Thymus (tissue), 11 donors: ENCODE data around the gene WRAP73. TPM values are rescaled to one million over a fixed set of nuclear protein-coding genes. Genes with fewer than 3 reads are reported as not detected.
A peak's percentile ranks its signal among the peaks of the same experiment; 100 is the strongest.

ENCODE experiments used
- DNase-seq, 9 donors: peaks; one replicate each; pipeline ENCODE4 v3.0.0-alpha.2; 2013; ENCODE audit warnings: low spot score in 9 of 9, low read depth in 6 of 9, missing footprints in 1 of 9
- H3K27ac ChIP-seq, 2 donors: one replicate each; pipeline ENCODE4 v1.5.1; 2013; ENCODE audit warnings: control low read depth in 1 of 2, low read depth in 1 of 2, low read length in 1 of 2, mild to moderate bottlenecking in 1 of 2, moderate library complexity in 1 of 2
- H3K27me3 ChIP-seq, 2 donors: one replicate each; pipeline ENCODE4 v1.5.1; 2013; ENCODE audit warnings: low read length in 1 of 2; ENCODE audit not compliant: control insufficient read depth in 2 of 2, insufficient read depth in 1 of 2
- H3K36me3 ChIP-seq, 2 donors: one replicate each; pipeline ENCODE4 v1.5.1; 2013; ENCODE audit warnings: low read length in 1 of 2, mild to moderate bottlenecking in 1 of 2, moderate library complexity in 1 of 2; ENCODE audit not compliant: control insufficient read depth in 2 of 2, insufficient read depth in 2 of 2
- H3K4me1 ChIP-seq, 2 donors: one replicate each; pipeline ENCODE4 v1.5.1; 2013; ENCODE audit warnings: low read length in 2 of 2; ENCODE audit not compliant: control insufficient read depth in 2 of 2, insufficient read depth in 2 of 2
- H3K4me3 ChIP-seq, 2 donors: one replicate each; pipeline ENCODE4 v1.5.1; 2013; ENCODE audit warnings: low read length in 2 of 2, control low read depth in 1 of 2, mild to moderate bottlenecking in 1 of 2
- H3K9me3 ChIP-seq, 2 donors: one replicate each; pipeline ENCODE4 v1.5.1; 2013; ENCODE audit warnings: low read length in 1 of 2, mild to moderate bottlenecking in 1 of 2; ENCODE audit not compliant: control insufficient read depth in 2 of 2, insufficient read depth in 1 of 2
- WGBS: extraction: QIAGEN DNeasy Blood & Tissue Kit; methylation state at CpG from one replicate; pipeline ENCODE4 v1.1.7; 2013; 5-methylcytosine and 5-hydroxymethylcytosine counted together
- polyA plus RNA-seq: library from polyadenylated mRNA; stranded (reverse); fragments of 200-250 nt; gene quantifications from one replicate; pipeline ENCODE4 v1.2.3, GENCODE V29; 2013
- total RNA-seq: library from RNA; stranded (reverse); fragments of 120-200 nt; gene quantifications from one replicate; pipeline ENCODE4 v1.2.4, GENCODE V29; 2013
- donor health status: healthy.

The WRAP73 gene
- total and polyA plus RNA-seq, 2 donors: 19.7 to 25.9 TPM

DNA sequence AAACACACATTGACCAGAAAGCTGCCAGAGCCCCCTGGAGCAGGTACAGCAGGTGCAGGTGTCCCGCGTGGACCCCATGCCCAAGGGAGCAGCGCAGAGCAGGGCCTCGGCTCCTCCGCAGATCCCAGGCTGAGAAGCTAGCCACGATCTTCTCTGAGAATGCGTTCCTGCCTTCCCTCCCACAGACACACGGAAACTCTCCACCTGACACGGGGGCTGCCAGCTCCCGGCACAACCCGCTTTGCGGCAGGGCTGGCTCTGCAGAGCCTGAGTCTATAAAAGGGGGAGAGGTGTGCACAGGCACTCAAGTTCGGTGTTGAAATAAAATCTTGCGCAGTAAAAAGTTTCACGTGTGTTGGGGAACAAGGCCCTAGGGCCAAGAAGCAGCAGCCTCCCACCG, 48.2 kb downstream of the WRAP73 start:
- H3K27ac ChIP-seq: no peak overlapping the region
- no peak overlapping the region for H3K4me3 ChIP-seq
- 89% methylated on average over 16 of the region's 16 CpGs for WGBS
- peaks cover 17 to 44% of the 10 kb centered on the region in 2 donors for H3K4me1 ChIP-seq
- no peaks in the 10 kb centered on the region for H3K27me3 ChIP-seq
- peaks cover 0 to 10% of the 10 kb centered on the region in 2 donors for H3K9me3 ChIP-seq
- DNase-seq: no peak
- H3K36me3 ChIP-seq: no peaks in the 10 kb centered on the region

DNA sequence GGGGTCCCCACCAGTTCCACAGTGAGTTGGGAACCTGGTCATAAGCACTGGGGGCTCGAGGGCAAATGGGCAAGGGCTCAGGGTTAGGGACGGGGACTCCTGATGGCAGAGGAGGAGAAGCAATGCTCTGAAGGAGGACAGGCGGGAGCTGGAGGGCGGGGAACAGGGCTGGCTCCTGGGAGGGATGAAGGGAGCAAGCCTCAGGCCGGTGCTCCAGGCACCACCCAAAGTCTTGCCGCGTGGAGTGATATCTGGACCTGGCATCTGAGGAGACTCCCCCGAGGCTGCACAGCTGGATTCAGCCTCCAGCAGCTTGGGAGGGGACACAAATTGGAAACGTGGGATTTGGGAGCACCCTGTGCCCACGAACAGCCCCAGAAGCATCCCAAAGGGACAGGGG, 49.5 kb downstream of the WRAP73 start:
- Histone ChIP-seq H3K27me3 (no peaks in the 10 kb centered on the region), H3K4me1 (peaks cover 17 to 44% of the 10 kb centered on the region in 2 donors), H3K4me3 (no peak overlapping the region), H3K27ac (no peak overlapping the region), H3K36me3 (no peaks in the 10 kb centered on the region), H3K9me3 (peaks cover 0 to 10% of the 10 kb centered on the region in 2 donors)
- WGBS: 98% methylated on average over 10 of the region's 10 CpGs
- no peak for DNase-seq

DNA sequence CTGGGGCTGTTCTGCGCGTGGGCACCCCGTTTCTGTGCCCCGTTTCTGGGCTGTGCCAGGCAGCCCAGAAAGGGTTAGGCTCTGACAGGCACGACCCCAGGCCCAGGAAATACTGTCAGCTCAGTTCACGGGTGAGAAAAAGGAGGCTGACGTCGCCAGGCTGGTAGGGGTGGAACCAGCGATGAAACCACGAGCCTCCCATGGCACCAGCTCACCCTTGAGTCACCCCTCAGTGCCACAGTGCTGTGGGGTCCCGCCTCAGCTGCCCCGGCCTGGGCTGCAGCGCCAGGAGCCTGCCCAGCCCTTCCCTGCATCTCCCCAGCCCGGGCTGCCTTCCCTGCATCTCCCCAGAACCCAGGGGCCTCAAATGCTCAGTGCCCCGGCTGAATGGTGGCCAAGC, 50.1 kb downstream of the WRAP73 start:
- WGBS: 67% methylated on average over 15 of the region's 15 CpGs
- Histone ChIP-seq H3K36me3 (no peaks in the 10 kb centered on the region), H3K27ac (no peak overlapping the region), H3K4me3 (no peak overlapping the region), H3K4me1 (peaks cover 17 to 44% of the 10 kb centered on the region in 2 donors), H3K27me3 (no peaks in the 10 kb centered on the region), H3K9me3 (peaks cover 0 to 10% of the 10 kb centered on the region in 2 donors)
- peak in 1 of 9 donors; percentile 38 for DNase-seq

DNA sequence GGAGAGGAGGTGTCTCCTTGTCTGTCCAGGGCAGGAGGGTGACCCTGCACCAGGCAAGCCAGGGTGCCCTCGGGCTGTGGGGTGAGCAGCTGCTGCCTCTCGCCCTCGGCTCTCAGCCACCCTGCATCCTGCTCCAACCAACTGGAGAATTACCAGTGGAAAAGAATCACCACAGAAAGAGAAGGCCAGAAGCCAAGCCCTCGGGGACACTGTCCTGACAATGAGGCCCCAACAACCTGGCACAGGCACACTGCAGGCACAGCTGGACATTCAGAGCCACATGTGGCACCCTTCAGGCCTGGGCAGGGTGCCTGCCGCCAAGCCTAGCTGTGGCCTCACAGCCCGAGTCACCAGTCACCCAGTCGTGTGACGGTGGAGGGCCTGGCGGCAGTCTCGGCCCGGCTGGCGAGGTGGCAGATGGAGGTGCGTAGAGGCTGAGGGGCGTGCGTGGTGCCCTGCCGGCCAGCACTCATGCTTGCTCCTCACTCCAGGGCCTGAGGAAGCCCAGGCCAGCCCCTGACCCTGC, 50.6 kb downstream of the WRAP73 start:
- H3K4me1 ChIP-seq: peaks cover 17 to 44% of the 10 kb centered on the region in 2 donors
- 86% methylated on average over 16 of the region's 16 CpGs for WGBS
- no peak overlapping the region for H3K27ac ChIP-seq
- no peak overlapping the region for H3K4me3 ChIP-seq
- no peak for DNase-seq
- H3K27me3 ChIP-seq: no peaks in the 10 kb centered on the region
- peaks cover 0 to 5% of the 10 kb centered on the region in 2 donors for H3K9me3 ChIP-seq
- H3K36me3 ChIP-seq: no peaks in the 10 kb centered on the region

DNA sequence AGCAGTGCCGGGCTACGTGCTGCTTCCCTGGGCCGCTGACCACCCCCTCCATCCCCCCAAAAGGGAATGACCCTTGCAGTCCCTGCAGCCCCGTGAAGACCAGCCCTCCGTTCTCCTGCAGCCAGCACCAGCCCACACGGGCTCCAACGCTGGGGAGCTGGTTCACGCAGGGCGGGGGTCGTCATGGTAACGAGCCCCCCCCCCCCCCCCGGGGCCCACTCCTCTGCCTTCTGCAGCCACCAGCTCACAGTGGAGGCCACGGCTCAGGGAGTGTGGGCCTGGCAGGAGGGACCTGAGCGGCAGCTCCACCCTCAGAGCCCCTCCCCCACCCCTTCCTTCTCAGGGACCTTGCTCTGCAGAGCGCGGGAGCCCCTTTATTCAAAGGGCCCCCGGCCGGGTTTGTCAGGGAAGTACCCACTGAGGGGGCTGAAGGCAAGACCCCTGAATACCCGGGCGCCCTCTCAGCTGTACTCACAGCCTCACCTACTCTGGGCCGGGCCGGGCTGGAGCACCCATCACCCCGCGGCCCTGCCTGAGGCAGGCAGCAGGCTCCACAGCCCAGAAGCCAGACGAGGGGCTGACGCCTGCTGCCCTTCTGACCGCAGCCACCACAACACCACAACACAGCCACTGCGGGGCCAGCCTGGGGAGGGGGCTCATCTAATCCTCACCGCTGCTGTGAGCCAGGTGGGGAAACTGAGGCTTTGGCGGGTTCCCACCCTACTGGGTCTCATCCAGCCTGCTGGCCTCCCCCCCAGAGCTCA, 51.2 kb downstream of the WRAP73 start:
- Histone ChIP-seq H3K4me3 (peak overlapping the region in 1 of 2 donors; percentile 13), H3K4me1 (peaks cover 17 to 47% of the 10 kb centered on the region in 2 donors), H3K27ac (peak overlapping the region in 1 of 2 donors; percentile 87), H3K27me3 (no peaks in the 10 kb centered on the region), H3K9me3 (peaks cover 0 to 5% of the 10 kb centered on the region in 2 donors), H3K36me3 (no peaks in the 10 kb centered on the region)
- 53% methylated on average over 30 of the region's 30 CpGs for WGBS
- DNase-seq: peak in 3 of 9 donors; percentile 42 to 68 (median 45)

DNA sequence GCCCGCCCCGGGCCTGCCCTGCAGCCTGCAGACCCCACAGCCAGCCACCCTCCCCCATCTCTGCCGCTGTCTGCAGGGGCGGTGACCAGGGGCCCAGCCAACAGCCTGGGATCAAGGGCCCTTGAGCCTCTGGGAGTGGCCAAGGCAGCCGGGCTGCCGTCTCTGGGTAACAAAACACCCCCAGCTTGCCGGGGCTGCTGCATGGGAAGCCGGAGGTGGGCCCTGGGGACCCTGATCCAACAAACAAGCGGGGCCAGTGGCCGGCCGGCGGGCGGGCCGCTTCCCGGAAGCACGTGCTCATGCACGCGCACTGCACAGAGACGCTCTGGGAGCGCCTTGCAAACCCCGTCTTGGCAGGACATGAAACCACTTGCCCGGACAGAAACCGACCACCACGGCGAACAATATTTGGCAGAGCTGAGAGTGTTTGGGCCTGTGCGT, 51.8 kb downstream of the WRAP73 start:
- Histone ChIP-seq H3K27me3 (no peaks in the 10 kb centered on the region), H3K4me1 (peaks cover 17 to 51% of the 10 kb centered on the region in 2 donors), H3K9me3 (peaks cover 0 to 5% of the 10 kb centered on the region in 2 donors), H3K36me3 (no peaks in the 10 kb centered on the region), H3K27ac (peak overlapping the region; percentile 38 to 87), H3K4me3 (peak overlapping the region in 1 of 2 donors; percentile 13)
- 39% methylated on average over 26 of the region's 26 CpGs for WGBS
- DNase-seq: peak in 2 of 9 donors; percentile 37 to 54

DNA sequence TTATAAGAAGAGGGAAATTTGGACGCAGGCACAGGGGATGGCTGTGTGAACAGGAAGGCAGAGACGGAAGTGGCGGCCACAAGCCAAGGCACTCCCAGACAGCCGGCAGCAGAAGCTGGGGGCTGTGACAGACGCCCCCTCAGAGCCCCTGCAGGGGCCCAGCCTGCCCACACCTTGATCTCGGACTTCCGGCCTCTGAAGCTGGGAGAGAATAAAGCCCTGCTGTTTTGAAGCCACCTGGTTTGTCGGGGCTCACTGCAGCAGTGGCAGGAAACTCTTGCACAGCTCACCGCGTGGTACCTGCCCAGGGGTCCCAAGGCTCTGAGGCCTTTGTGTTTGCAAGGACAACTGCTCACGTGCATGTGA, 52.3 kb downstream of the WRAP73 start:
- Histone ChIP-seq H3K9me3 (peaks cover 0 to 5% of the 10 kb centered on the region in 2 donors), H3K27ac (peak overlapping the region; percentile 38 to 87), H3K4me1 (peaks cover 17 to 51% of the 10 kb centered on the region in 2 donors), H3K36me3 (no peaks in the 10 kb centered on the region), H3K27me3 (no peaks in the 10 kb centered on the region), H3K4me3 (peak overlapping the region in 1 of 2 donors; percentile 13)
- DNase-seq: peak in 4 of 9 donors; percentile 48 to 74 (median 51)
- WGBS: 6% methylated on average over 11 of the region's 11 CpGs

DNA sequence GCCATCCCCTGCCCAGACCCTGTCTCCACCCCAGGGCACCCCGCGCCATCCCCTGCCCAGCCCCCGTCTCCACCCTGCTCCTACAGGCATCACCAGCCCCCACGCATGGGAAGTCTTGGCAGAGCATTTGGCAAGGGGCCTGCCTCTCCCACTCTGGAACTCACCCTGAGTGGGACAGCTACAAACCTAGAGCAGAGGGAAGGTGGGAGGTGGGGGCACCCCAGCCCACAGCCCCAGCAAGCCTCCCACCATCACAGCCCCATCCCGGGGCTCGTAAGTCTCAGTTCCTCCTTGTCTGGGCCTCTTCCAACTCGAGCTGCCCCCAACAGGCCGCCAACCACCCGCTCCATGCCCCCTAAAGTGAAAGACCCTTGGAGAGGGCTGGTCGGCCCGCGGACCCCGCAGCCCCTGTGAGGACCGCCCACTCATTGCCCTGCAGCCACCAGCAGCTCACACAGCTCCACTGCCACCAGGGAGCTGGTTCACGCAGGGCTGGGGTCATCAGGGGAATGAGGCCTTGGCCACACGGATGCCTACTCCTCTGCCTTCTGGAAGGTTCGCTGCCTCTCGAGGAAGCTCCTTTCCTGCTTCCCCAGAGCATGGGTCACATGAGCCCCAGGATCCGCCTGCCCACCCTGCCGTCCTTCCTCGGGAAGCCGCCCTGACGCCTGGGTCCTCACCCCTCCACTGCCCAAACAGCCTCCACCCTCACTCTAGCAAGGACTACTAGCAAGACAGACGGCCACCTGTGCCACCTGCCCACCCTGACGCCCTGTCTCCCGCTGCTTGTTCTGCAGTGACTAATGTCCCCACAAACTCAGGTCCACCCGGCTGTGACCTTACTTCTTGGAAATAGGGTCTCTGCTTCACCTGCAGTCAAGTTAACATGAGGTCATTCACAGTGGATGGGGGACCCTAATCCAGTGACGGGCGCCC, 53.0 kb downstream of the WRAP73 start:
- no peak for DNase-seq
- H3K4me3 ChIP-seq: no peak overlapping the region
- no peaks in the 10 kb centered on the region for H3K27me3 ChIP-seq
- 57% methylated on average over 29 of the region's 29 CpGs for WGBS
- peak overlapping the region; percentile 8 to 87 for H3K27ac ChIP-seq
- peaks cover 0 to 5% of the 10 kb centered on the region in 2 donors for H3K9me3 ChIP-seq
- no peaks in the 10 kb centered on the region for H3K36me3 ChIP-seq
- peaks cover 17 to 47% of the 10 kb centered on the region in 2 donors for H3K4me1 ChIP-seq
